ENCODE data around the gene MT1E. TPM values are rescaled to one million over a fixed set of nuclear protein-coding genes. Genes with fewer than 3 reads are reported as not detected.
A peak's percentile ranks its signal among the peaks of the same experiment; 100 is the strongest.

Gene MT1E
- total RNA-seq, 4 donors from 2014 or later: 53.9 to 2,225 (median 195) TPM

DNA sequence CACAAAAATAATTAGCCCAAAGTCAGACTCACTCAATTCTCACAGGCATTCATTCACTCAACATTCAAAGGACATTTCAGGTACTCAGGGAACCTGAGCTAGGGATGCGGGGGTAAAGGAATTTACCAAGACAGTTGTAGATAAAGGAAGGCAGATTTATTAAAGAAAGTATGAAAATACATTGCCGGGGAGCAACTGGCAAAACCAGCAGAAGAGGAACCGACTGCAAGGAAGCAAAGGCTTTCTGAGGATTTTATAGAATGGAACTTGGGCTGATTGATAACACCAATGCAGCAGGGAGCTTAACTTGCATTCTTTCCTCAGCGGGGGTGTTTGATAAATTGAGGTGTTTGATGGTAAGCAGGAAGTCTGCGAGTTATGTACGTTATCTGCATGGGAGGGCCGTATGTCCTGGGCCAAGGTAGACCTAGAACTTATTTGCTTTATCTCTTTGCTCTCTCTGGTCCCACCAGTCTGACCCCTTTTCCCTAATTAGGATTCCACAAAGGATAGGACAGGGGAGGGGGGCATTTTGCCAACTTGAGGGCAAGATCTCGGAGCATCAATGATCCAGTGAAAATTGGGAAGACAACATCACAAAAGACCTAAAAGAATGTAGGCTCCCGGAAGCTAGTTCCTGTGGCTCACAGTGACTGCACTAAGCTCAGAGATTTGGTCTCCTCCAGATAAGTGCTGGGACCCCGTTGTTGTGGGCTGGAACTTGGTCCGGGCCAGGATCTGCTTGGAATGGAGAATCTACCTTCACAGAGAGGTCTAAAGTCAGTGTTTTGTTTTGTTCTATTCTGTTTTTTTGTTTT lies 42.0 kb upstream of the MT1E start:
- no peak overlapping the region for H3K27ac ChIP-seq
- no peaks in the 10 kb centered on the region for H3K27me3 ChIP-seq
- H3K9me3 ChIP-seq: no peaks in the 10 kb centered on the region
- no peaks in the 10 kb centered on the region for H3K36me3 ChIP-seq
- TF ChIP-seq, protein P1, sequence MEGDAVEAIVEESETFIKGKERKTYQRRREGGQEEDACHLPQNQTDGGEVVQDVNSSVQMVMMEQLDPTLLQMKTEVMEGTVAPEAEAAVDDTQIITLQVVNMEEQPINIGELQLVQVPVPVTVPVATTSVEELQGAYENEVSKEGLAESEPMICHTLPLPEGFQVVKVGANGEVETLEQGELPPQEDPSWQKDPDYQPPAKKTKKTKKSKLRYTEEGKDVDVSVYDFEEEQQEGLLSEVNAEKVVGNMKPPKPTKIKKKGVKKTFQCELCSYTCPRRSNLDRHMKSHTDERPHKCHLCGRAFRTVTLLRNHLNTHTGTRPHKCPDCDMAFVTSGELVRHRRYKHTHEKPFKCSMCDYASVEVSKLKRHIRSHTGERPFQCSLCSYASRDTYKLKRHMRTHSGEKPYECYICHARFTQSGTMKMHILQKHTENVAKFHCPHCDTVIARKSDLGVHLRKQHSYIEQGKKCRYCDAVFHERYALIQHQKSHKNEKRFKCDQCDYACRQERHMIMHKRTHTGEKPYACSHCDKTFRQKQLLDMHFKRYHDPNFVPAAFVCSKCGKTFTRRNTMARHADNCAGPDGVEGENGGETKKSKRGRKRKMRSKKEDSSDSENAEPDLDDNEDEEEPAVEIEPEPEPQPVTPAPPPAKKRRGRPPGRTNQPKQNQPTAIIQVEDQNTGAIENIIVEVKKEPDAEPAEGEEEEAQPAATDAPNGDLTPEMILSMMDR (IDR thresholded peaks at IDR 0.05): no peak
- no peak for TF ChIP-seq POLR2A (IDR thresholded peaks at IDR 0.05)
- DNase-seq: peak in 1 of 3 donors; percentile 3
- no peak overlapping the region for H3K4me3 ChIP-seq
- no peaks in the 10 kb centered on the region for H3K4me1 ChIP-seq

DNA sequence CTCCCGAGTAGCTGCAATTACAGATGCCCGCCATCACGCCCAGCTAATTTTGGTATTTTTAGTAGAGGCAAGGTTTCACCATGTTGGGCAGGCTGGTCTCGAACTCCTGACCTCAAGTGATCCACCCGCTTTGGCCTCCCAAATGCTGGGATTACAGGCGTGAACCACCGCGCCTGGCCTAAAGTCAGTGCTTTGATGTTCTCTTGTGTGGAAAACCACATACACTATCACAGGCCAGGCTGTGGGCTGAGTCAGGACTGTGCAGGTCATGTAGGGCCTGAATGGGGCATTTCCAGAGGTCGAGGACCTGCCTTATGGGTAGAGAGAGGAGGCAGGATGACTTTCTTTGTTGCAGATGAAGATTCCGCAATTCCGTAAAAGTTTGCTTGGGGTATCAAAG lies 41.3 kb upstream of the MT1E start:
- peak in 1 of 3 donors; percentile 18 for DNase-seq
- H3K36me3 ChIP-seq: no peaks in the 10 kb centered on the region
- H3K27ac ChIP-seq: no peak overlapping the region
- TF ChIP-seq, protein P1 (IDR thresholded peaks at IDR 0.05): no peak
- TF ChIP-seq POLR2A (IDR thresholded peaks at IDR 0.05): no peak
- H3K9me3 ChIP-seq: no peaks in the 10 kb centered on the region
- no peak overlapping the region for H3K4me3 ChIP-seq
- H3K27me3 ChIP-seq: peaks cover 0 to 5% of the 10 kb centered on the region in 2 donors
- peaks cover 0 to 6% (median under 1%) of the 10 kb centered on the region in 4 donors for H3K4me1 ChIP-seq

DNA sequence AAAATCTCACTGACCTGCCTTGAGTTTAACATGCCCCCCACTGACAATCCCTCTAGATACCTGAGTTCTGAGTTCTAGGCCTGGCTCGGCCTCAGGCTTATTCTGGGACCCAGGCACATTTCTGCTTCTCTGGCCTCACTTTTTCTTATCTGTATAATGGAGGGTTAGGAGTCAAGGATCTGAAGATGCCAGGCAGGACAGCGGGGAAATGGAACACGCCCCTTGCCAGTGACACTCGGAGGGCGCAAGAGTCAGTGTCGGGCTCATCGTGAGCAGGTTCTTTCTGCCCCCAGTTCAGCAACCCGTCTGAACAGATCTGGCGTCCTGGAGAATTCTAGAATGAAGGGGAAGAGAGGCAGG lies 36.8 kb upstream of the MT1E start:
- H3K9me3 ChIP-seq: no peaks in the 10 kb centered on the region
- peaks cover 0 to 10% of the 10 kb centered on the region in 2 donors for H3K27me3 ChIP-seq
- no peaks in the 10 kb centered on the region for H3K36me3 ChIP-seq
- DNase-seq: peak in 1 of 3 donors; percentile 18
- H3K4me1 ChIP-seq: peaks cover 0 to 12% (median 2%) of the 10 kb centered on the region in 4 donors
- TF ChIP-seq POLR2A (IDR thresholded peaks at IDR 0.05): no peak
- TF ChIP-seq, protein P1 (IDR thresholded peaks at IDR 0.05): no peak
- peak overlapping the region in 2 of 4 donors; percentile 52 to 54 for H3K4me3 ChIP-seq
- no peak overlapping the region for H3K27ac ChIP-seq

DNA sequence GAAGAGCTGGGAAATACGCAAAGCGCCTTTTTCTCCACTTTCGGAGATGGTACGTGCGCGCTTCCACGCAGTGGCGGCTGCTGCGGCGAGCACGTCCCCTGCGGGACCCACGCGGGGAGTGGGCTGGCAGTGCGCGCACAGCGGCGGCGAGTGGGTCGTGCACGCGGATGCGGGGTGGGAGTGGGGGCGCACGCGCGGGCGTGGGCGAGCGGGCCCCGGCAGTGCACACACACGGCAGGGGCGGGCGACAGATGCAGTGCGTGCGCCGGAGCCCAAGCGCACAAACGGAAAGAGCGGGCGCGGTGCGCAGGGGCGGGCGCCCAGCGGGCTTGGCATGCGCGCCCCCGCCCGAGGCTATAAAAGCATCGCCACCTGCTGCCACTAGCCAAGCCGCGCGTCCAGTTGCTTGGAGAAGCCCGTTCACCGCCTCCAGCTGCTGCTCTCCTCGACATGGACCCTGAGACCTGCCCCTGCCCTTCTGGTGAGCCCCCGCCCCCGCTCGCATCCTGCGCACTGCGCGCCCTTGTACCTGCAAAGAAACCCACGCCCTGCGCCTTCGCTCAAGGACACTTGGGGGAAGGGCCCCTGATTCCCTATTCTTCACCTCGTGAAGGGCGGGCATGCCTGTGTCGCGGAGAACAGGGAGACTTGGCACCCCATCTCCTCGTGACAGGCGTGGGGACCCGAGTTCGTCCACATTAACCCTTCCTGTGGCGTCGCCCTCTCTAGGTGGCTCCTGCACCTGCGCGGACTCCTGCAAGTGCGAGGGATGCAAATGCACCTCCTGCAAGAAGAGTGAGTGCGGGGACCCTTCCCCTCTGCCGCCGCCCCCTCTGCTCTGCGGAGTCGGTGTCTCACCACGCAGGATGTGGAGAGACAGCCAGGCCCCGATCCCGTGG lies 36.2 kb upstream of the MT1E start, which contains the start of gene MT3:
TSS of gene MT3 (plus strand) at position 388 of the 899 bp plus-strand sequence. CDS start at position 451, 63 bp downstream.
- peaks cover 0 to 10% of the 10 kb centered on the region in 2 donors for H3K27me3 ChIP-seq
- H3K36me3 ChIP-seq: no peaks in the 10 kb centered on the region

More for the DNA sequence above, 36.2 kb upstream of the MT1E start, which contains the start of gene MT3:
- peak within 1 kb of the TSS in 3 of 4 donors; percentile 30 to 54 (median 52) for H3K4me3 ChIP-seq
- no peak within 1 kb of the TSS for H3K27ac ChIP-seq
- peaks cover 0 to 12% (median 2%) of the 10 kb centered on the region in 4 donors for H3K4me1 ChIP-seq
- peak in 2 of 3 donors; percentile 44 to 61 for DNase-seq
- TF ChIP-seq, protein P1 (IDR thresholded peaks at IDR 0.05): peak in 1 of 6 experiments; percentile 8
- no peak for TF ChIP-seq POLR2A (IDR thresholded peaks at IDR 0.05)
- no peaks in the 10 kb centered on the region for H3K9me3 ChIP-seq

All from Peyer's patch (tissue), 4 donors.